GM18511 (cell line): ENCODE results near the gene ZMAT2.
"Not testable (repeated sequence)": the region's sequence is repeated elsewhere in the genome, so short reads cannot be mapped to it uniquely, and the experiment has no call there.

Experiments
- ATAC-seq: cut with Tn5 transposase; IDR thresholded peaks from one replicate; pipeline ENCODE4 v1.9.1; 2021; ENCODE audit warnings: mild to moderate bottlenecking, moderate library complexity; ENCODE audit not compliant: unreplicated experiment

Gene ZMAT2

GRCh38 chr5:140707812-140708211, 7.6 kb downstream of the ZMAT2 start:
- no peak for ATAC-seq

- ATAC-seq = not testable (repeated sequence)
Observed at GRCh38 chr5:140708787-140709186, 8.5 kb downstream of the ZMAT2 start.

DNA sequence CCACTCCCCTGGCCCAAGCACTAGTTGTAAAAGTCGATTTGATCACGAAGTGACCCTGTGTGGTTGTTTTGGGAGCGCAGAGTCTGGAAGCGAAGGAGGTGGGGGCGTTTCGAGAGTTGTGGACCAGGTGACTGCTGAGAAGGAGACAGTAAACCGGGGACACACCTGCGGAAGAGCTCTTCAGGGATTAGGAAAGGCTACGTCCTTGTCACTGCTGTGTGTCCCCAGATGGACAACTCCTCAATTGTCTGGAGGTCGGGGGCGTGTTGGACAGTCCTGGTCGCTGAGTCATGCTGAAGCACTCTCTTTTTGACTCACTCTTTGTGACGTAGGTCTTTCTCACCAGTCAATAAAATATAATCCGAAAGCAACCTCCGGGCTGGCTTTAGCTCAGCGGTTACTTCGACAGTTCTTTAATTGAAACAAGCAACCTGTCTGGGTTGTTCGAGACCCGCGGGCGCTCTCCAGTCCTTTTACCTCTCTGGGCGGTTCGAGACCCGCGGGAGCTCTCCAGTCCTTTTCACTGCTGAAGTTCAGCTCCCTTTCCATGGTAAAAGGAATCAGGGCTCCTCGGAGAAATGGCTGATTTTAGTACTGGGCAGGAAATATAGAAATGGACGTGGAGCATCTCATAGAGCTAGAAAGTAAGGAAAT, 10.8 kb downstream of the ZMAT2 start:
- ATAC-seq = peak; percentile 93

DNA sequence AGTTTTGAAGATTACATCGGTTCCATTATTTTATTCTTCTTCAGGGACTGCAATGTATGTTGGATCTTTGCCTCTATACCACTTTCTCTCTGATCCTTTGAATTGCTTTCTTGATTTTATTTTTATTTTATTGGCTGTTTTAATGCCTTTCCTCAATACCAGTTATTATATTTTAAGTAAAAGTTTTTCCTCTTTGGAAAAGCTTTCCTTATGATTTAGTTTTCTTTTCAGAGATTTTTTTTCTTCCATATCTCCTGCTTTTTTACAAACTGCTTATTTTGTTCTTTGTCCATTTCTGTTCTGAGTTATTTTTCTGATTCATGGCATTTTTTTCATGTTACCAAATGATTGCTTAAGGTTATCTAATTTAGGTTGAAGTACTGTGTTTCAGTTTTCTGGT, 11.5 kb downstream of the ZMAT2 start:
- no peak for ATAC-seq

GRCh38 chr5:140713562-140714094, 13.4 kb downstream of the ZMAT2 start:
- no peak for ATAC-seq

GRCh38 chr5:140716238-140716637, 16.0 kb downstream of the ZMAT2 start:
- ATAC-seq = not testable (repeated sequence)

DNA sequence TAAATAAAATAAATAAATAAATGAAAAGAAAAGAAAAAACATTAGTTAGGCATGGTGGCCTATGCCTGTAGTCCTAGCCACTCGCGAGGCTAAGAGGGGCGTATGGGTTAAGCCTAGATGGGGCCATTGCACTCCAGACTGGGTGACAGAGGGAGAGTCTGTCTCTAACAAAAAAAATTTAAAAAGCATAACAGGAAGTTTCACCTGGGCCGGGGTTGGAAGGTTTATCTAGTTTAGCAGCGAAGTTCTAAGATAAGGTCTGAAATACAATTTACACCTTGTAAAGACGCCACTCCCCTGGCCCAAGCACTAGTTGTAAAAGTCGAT, 18.0 kb downstream of the ZMAT2 start:
- ATAC-seq = no peak

DNA sequence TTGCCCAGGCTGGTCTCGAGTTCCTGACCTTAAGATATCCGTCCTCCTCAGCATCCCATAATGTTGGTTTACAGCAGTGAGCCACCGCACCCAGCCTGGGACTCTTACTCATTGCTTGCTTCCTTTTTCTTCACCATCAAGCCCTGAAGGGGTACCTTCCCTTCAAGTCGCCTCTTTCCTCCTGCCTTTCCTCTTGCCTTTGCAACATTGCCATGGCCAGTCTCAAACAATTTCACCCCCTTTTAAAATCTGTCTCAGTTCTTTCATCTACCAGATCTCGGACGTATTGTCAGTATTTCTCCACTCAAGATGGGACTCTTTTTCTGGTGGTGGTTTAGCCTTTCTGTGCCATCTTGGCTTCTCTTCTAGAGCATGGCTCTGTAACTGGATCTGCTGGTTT, 20.5 kb downstream of the ZMAT2 start:
- ATAC-seq = peak; percentile 21

- not testable (repeated sequence) for ATAC-seq
Observed at GRCh38 chr5:140721395-140721794, 21.1 kb downstream of the ZMAT2 start.

GRCh38 chr5:140725799-140726471, 25.7 kb downstream of the ZMAT2 start:
- ATAC-seq = peak; percentile 92

DNA sequence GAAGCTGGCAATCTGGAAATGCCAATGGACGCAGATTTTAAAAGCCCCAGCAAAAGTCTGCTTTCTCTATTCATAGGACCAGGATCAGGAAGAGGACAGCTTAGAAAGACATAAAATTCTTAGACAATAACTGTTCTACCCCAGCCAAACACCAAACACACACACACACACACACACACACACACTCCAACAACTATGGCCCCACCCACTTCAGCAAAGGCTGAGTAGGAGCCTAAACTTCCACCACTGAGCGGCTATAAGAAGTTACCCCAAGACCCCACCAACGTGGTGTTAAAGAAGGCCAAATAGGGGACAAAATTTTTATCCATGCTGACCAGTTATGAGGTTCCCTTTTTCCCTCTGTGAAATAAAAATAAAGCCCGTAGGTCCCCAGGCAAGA, 32.9 kb downstream of the ZMAT2 start:
- ATAC-seq = no peak

GRCh38 chr5:140734354-140734753, 34.1 kb downstream of the ZMAT2 start:
- no peak for ATAC-seq

GRCh38 chr5:140737486-140737885, 37.2 kb downstream of the ZMAT2 start:
- ATAC-seq = no peak

- ATAC-seq = no peak
Observed at GRCh38 chr5:140741967-140742366, 41.7 kb downstream of the ZMAT2 start.

DNA sequence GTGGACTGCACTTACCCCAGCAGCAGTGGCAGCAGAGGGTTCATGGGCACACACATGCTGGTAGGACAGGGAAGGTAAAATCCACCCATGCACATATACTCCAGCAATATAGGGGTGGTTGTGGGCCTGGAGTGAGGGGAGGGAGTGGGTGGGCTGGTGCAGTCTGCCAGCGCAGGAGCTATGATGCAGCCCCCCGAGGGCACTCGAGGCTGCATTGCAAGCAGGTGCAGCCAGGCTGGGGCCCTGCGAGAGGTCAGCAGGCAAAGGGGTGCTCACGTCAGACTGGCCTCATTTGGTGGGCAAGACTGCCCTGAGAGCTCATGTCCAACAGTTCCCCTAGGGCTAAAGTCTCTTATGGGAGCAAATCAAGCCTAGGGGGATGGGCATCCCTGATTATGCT, 53.3 kb downstream of the ZMAT2 start:
- no peak for ATAC-seq
